GM12873 (cell line): Measurements from ENCODE around the gene BBOF1.

Experiments
- TF ChIP-seq, protein P1 (sequence below): IDR thresholded peaks from 2 replicates; pipeline ENCODE4 v1.5.1; 2012; ENCODE audit warnings: low read depth, mild to moderate bottlenecking, moderate library complexity, low read length, control low read depth; ENCODE audit not compliant: insufficient read depth; ENCODE audit errors: missing control alignments

The BBOF1 gene

DNA sequence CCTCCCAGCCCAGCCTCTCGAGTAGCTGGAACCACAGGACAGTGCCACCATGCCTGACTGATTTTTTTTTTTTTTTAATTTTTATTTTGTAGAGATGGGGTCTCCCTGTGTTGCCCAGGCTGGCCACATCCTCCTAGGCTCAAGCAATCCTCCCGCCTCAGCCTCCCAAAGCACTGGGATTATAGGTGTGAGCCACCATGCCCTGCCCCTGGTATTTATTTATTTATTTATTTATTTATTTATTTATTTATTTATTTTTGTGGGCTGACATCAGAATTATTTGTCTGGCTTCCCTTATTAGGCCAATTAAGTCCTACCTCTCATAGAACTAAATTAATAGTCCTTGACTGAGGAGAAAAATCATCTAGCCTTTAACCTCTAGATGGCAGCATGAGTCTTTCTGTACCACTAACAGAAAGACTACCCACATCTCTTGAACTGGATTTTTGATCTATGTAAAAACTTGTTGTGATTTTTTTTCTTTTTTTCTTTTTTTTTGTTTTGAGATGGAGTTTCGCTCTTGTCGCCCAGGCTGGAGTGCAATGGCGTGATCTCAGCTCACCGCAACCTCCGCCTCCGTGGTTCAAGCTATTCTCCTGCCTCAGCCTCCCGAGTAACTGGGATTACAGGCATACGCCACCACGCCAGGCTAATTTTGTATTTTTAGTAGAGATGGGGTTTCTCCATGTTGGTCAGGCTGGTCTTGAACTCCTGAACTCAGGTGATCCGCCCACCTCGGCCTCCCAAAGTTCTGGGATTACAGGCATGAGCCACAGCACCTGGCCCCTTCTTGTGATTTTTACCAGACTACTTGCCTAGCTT, 92.5 kb downstream of the BBOF1 start:
- TF ChIP-seq, protein P1, sequence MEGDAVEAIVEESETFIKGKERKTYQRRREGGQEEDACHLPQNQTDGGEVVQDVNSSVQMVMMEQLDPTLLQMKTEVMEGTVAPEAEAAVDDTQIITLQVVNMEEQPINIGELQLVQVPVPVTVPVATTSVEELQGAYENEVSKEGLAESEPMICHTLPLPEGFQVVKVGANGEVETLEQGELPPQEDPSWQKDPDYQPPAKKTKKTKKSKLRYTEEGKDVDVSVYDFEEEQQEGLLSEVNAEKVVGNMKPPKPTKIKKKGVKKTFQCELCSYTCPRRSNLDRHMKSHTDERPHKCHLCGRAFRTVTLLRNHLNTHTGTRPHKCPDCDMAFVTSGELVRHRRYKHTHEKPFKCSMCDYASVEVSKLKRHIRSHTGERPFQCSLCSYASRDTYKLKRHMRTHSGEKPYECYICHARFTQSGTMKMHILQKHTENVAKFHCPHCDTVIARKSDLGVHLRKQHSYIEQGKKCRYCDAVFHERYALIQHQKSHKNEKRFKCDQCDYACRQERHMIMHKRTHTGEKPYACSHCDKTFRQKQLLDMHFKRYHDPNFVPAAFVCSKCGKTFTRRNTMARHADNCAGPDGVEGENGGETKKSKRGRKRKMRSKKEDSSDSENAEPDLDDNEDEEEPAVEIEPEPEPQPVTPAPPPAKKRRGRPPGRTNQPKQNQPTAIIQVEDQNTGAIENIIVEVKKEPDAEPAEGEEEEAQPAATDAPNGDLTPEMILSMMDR, result peak; percentile 55
